Natural killer cell (primary cell): ENCODE measurements around the gene HOXD9. TPM values are rescaled to one million over a fixed set of nuclear protein-coding genes. Genes with fewer than 3 reads are reported as not detected.

Experiments
- ATAC-seq, 3 donors: fragments of 150-1000 bp in 2 of 3; fragments of 200-7000 bp in 1 of 3; cut with Tn5 transposase; 1 replicate in 1 of 3; 2 replicates in 2 of 3; pipeline ENCODE4 v1.10.0; 2021; ENCODE audit warnings: mild to moderate bottlenecking in 2 of 3, moderate library complexity in 2 of 3
- DNase-seq, 2 donors: peaks; one replicate each; pipeline versions ENCODE4 v3.0.0 to v3.0.0-alpha.2; 2013 to 2021; ENCODE audit warnings: mixed read lengths in 1 of 2
- H3K27ac ChIP-seq: one replicate; pipeline ENCODE4 v1.5.1; 2013; ENCODE audit warnings: mild to moderate bottlenecking, low read length
- H3K27me3 ChIP-seq: one replicate; pipeline ENCODE4 v1.6.1; 2013; ENCODE audit warnings: low read length; ENCODE audit not compliant: control insufficient read depth, insufficient read depth
- H3K36me3 ChIP-seq: one replicate; pipeline ENCODE4 v1.6.1; 2013; ENCODE audit warnings: low read length; ENCODE audit not compliant: control insufficient read depth, insufficient read depth
- H3K4me1 ChIP-seq: one replicate; pipeline ENCODE4 v1.6.1; 2013; ENCODE audit warnings: low read length; ENCODE audit not compliant: control insufficient read depth, insufficient read depth
- H3K4me3 ChIP-seq: one replicate; pipeline ENCODE4 v1.5.1; 2013; ENCODE audit warnings: low read length
- H3K9me3 ChIP-seq: one replicate; pipeline ENCODE4 v1.6.1; 2013; ENCODE audit warnings: low read length; ENCODE audit not compliant: control insufficient read depth, insufficient read depth
- H3K27ac Mint-ChIP-seq, 2 donors: one replicate each; pipeline ENCODE4 v1.8.0; 2022; ENCODE audit warnings: mild to moderate bottlenecking in 2 of 2, mixed read lengths in 2 of 2, moderate library complexity in 1 of 2
- H3K27me3 Mint-ChIP-seq, 2 donors: one replicate each; pipeline ENCODE4 v1.8.0; 2022; ENCODE audit warnings: low read depth in 2 of 2, mixed read lengths in 2 of 2
- H3K36me3 Mint-ChIP-seq: one replicate; pipeline ENCODE4 v1.8.0; 2022; ENCODE audit warnings: mixed read lengths
- H3K4me1 Mint-ChIP-seq, 2 donors: one replicate each; pipeline ENCODE4 v1.8.0; 2022; ENCODE audit warnings: mixed read lengths in 2 of 2
- H3K4me3 Mint-ChIP-seq: one replicate; pipeline ENCODE4 v1.8.0; 2022; ENCODE audit warnings: mild to moderate bottlenecking, moderate library complexity, mixed read lengths
- H3K9me3 Mint-ChIP-seq, 2 donors: one replicate each; pipeline ENCODE4 v1.8.0; 2022; ENCODE audit warnings: mixed read lengths in 2 of 2
- CTCF ChIP-seq: fragments of 200-600 bp; IDR thresholded peaks from one replicate; pipeline ENCODE4 v1.8.0; 2022; ENCODE audit warnings: antibody characterized with exemption
- WGBS: methylation state at CpG from one replicate; pipeline ENCODE4 v1.1.7; 2013; ENCODE audit warnings: missing lambda C conversion rate; ENCODE audit not compliant: insufficient coverage; 5-methylcytosine and 5-hydroxymethylcytosine counted together
- intact Hi-C: fragments of 100-400 bp; cut with micrococcal nuclease; formaldehyde crosslinking; loops from one replicate; pipeline ENCODE4 v1.14.2; 2022
- total RNA-seq, 4 donors: library from RNA; stranded (reverse); fragments of 120-200 nt in 1 of 4; gene quantifications; one replicate each; pipeline versions ENCODE4 v1.2.3 to v1.2.4, GENCODE V29; 2013 to 2022

Gene HOXD9
- total RNA-seq, 3 donors from 2014 or later (not counting 1 experiment from before 2014, with no cell fraction given), result not detected

GRCh38 chr2:176160986-176161824 lies 38.7 kb downstream of the HOXD9 start:
- H3K4me1 Mint-ChIP-seq, result peaks cover 0 to 13% of the 10 kb centered on the region in 2 donors
- DNase-seq (no peak), ATAC-seq (no peak)
- no peak overlapping the region for H3K27ac ChIP-seq
- no peak overlapping the region for H3K4me3 Mint-ChIP-seq
- H3K27me3 Mint-ChIP-seq, result peaks cover 61 to 68% of the 10 kb centered on the region in 2 donors
- TF ChIP-seq CTCF, result no peak
- peaks cover 66% of the 10 kb centered on the region for H3K27me3 ChIP-seq
- H3K9me3 Mint-ChIP-seq, result peaks cover 0 to 2% of the 10 kb centered on the region in 2 donors
- H3K36me3 Mint-ChIP-seq, result peaks cover 8% of the 10 kb centered on the region
- H3K27ac Mint-ChIP-seq, result no peak overlapping the region
- intact Hi-C loops, result no loop called here
- H3K4me3 ChIP-seq, result no peak overlapping the region
- H3K4me1 ChIP-seq, result no peaks in the 10 kb centered on the region
- no peaks in the 10 kb centered on the region for H3K36me3 ChIP-seq
- 18% methylated on average over 21 of the region's 22 CpGs for WGBS
- peaks cover 7% of the 10 kb centered on the region for H3K9me3 ChIP-seq

- peaks cover 7% of the 10 kb centered on the region for H3K9me3 ChIP-seq
- intact Hi-C loops, result no loop called here
- Mint-ChIP-seq H3K36me3 (peaks cover 14% of the 10 kb centered on the region), H3K9me3 (peaks cover 0 to 2% of the 10 kb centered on the region in 2 donors), H3K27me3 (peaks cover 68 to 69% of the 10 kb centered on the region in 2 donors), H3K4me1 (peaks cover 0 to 13% of the 10 kb centered on the region in 2 donors), H3K4me3 (no peak overlapping the region), H3K27ac (no peak overlapping the region)
- H3K27ac ChIP-seq, result no peak overlapping the region
- 9% methylated on average over 21 of the region's 22 CpGs for WGBS
- no peak for TF ChIP-seq CTCF
- no peaks in the 10 kb centered on the region for H3K36me3 ChIP-seq
- DNase-seq (no peak), ATAC-seq (no peak)
- H3K4me3 ChIP-seq, result no peak overlapping the region
- peaks cover 64% of the 10 kb centered on the region for H3K27me3 ChIP-seq
- H3K4me1 ChIP-seq, result no peaks in the 10 kb centered on the region
Observed at GRCh38 chr2:176161825-176162626, 39.5 kb downstream of the HOXD9 start.

GRCh38 chr2:176162911-176163671 lies 40.6 kb downstream of the HOXD9 start:
- H3K27me3 Mint-ChIP-seq, result peaks cover 67 to 69% of the 10 kb centered on the region in 2 donors
- no peak for ATAC-seq
- H3K36me3 Mint-ChIP-seq, result peaks cover 14% of the 10 kb centered on the region
- 8% methylated on average over 29 of the region's 29 CpGs for WGBS
- Histone ChIP-seq H3K9me3 (peaks cover 7% of the 10 kb centered on the region), H3K4me3 (no peak overlapping the region), H3K27me3 (peaks cover 67% of the 10 kb centered on the region), H3K36me3 (no peaks in the 10 kb centered on the region), H3K4me1 (no peaks in the 10 kb centered on the region), H3K27ac (no peak overlapping the region)
- H3K9me3 Mint-ChIP-seq, result peaks cover 0 to 2% of the 10 kb centered on the region in 2 donors
- intact Hi-C loops, result no loop called here
- peaks cover 0 to 8% of the 10 kb centered on the region in 2 donors for H3K4me1 Mint-ChIP-seq
- TF ChIP-seq CTCF, result no peak
- no peak overlapping the region for H3K27ac Mint-ChIP-seq
- no peak overlapping the region for H3K4me3 Mint-ChIP-seq
- no peak for DNase-seq
